GM19239 (cell line): ENCODE data around the gene FYTTD1.

Source experiments
- DNase-seq: peaks from one replicate; pipeline ENCODE4 v3.0.0; 2011; ENCODE audit warnings: low spot score; ENCODE audit not compliant: insufficient read length
- FAIRE-seq: peaks from 2 replicates; lab custom pipeline; 2011; peaks lifted over from hg19 to GRCh38; lab: Jason Lieb, UNC

The FYTTD1 gene

GRCh38 chr3:197829397-197830045 lies 79.8 kb downstream of the FYTTD1 start:
- FAIRE-seq, result no peak
- DNase-seq, result no peak

GRCh38 chr3:197830308-197830966 lies 80.8 kb downstream of the FYTTD1 start:
- DNase-seq (no peak), FAIRE-seq (no peak)

- peak; percentile 14 for FAIRE-seq
Observed at GRCh38 chr3:197830967-197831313, 81.3 kb downstream of the FYTTD1 start.

GRCh38 chr3:197833930-197834715 lies 84.4 kb downstream of the FYTTD1 start:
- FAIRE-seq (peak; percentile 86), DNase-seq (no peak)

More at GRCh38 chr3:197830967-197831313, 81.3 kb downstream of the FYTTD1 start:
- DNase-seq, result no peak

- no peak for DNase-seq
- peak; percentile 51 for FAIRE-seq
Observed at GRCh38 chr3:197835509-197835908, 85.8 kb downstream of the FYTTD1 start.

GRCh38 chr3:197836244-197836643 lies 86.6 kb downstream of the FYTTD1 start:
- FAIRE-seq (peak; percentile 31), DNase-seq (no peak)
